ENCODE data around the gene HERC3.

DNA sequence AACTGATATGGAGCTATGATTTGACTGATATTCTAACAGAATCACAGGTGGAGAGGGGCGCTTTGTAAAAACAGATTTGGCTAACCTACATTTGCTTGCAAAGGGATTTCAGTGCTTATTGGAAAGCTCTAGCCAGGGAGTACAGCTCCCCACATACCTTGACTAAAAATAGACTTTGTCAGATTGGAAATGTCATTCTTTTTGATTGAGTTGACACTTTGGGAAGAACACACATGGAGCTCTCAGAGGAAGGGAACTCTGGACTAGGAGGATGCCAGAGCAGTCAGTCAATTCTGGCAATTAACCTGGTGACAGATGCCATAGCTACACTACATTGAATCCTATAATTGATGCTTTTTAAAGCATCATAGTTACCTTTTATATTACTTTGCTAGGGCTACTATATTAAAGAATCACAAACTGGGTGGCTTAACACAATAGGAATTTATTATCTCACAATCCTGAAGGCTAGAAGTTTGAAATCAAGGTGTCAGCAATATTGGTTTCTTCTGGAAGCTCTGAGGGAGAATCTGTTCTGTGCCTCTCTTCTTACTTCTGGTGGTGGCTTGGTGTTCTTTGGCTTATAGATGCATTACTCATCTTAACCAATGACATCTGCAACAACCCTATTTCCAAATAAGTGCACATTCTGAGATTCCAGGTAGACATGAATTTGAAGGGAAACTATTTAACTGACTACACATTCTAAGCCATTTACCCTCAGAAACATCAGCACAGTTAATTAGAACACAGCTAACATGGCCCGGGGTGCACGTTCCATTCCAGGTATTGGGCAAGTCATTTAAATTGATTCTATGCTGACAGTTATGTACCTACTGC lies 8.4 kb upstream of the HERC3 start:
- TF ChIP-seq, protein P1, sequence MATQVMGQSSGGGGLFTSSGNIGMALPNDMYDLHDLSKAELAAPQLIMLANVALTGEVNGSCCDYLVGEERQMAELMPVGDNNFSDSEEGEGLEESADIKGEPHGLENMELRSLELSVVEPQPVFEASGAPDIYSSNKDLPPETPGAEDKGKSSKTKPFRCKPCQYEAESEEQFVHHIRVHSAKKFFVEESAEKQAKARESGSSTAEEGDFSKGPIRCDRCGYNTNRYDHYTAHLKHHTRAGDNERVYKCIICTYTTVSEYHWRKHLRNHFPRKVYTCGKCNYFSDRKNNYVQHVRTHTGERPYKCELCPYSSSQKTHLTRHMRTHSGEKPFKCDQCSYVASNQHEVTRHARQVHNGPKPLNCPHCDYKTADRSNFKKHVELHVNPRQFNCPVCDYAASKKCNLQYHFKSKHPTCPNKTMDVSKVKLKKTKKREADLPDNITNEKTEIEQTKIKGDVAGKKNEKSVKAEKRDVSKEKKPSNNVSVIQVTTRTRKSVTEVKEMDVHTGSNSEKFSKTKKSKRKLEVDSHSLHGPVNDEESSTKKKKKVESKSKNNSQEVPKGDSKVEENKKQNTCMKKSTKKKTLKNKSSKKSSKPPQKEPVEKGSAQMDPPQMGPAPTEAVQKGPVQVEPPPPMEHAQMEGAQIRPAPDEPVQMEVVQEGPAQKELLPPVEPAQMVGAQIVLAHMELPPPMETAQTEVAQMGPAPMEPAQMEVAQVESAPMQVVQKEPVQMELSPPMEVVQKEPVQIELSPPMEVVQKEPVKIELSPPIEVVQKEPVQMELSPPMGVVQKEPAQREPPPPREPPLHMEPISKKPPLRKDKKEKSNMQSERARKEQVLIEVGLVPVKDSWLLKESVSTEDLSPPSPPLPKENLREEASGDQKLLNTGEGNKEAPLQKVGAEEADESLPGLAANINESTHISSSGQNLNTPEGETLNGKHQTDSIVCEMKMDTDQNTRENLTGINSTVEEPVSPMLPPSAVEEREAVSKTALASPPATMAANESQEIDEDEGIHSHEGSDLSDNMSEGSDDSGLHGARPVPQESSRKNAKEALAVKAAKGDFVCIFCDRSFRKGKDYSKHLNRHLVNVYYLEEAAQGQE (IDR thresholded peaks at IDR 0.05; ENCODE audit: insufficient replicate concordance, low read depth) = no peak
- TF ChIP-seq, protein P2, sequence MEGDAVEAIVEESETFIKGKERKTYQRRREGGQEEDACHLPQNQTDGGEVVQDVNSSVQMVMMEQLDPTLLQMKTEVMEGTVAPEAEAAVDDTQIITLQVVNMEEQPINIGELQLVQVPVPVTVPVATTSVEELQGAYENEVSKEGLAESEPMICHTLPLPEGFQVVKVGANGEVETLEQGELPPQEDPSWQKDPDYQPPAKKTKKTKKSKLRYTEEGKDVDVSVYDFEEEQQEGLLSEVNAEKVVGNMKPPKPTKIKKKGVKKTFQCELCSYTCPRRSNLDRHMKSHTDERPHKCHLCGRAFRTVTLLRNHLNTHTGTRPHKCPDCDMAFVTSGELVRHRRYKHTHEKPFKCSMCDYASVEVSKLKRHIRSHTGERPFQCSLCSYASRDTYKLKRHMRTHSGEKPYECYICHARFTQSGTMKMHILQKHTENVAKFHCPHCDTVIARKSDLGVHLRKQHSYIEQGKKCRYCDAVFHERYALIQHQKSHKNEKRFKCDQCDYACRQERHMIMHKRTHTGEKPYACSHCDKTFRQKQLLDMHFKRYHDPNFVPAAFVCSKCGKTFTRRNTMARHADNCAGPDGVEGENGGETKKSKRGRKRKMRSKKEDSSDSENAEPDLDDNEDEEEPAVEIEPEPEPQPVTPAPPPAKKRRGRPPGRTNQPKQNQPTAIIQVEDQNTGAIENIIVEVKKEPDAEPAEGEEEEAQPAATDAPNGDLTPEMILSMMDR (IDR thresholded peaks at IDR 0.05; ENCODE audit: insufficient read depth, low read length) = no peak
- TF ChIP-seq POLR2AphosphoS5 (IDR thresholded peaks at IDR 0.05; ENCODE audit: low read depth) = no peak

Measured in HL-60 (cell line).